Fibroblast of gingiva (primary cell): ENCODE data around the gene PRR5L.
A peak's percentile ranks its signal among the peaks of the same experiment; 100 is the strongest.
"Not testable (repeated sequence)": the region's sequence is repeated elsewhere in the genome, so short reads cannot be mapped to it uniquely, and the experiment has no call there.

ENCODE experiments used
- DNase-seq: peaks from one replicate; pipeline ENCODE4 v3.0.0-alpha.2; 2011; ENCODE audit warnings: low read depth

PRR5L gene

GRCh38 chr11:36500315-36500721 lies 204.2 kb downstream of the PRR5L start:
- peak; percentile 64 for DNase-seq

GRCh38 chr11:36501236-36501635 lies 205.1 kb downstream of the PRR5L start:
- DNase-seq: no peak

DNA sequence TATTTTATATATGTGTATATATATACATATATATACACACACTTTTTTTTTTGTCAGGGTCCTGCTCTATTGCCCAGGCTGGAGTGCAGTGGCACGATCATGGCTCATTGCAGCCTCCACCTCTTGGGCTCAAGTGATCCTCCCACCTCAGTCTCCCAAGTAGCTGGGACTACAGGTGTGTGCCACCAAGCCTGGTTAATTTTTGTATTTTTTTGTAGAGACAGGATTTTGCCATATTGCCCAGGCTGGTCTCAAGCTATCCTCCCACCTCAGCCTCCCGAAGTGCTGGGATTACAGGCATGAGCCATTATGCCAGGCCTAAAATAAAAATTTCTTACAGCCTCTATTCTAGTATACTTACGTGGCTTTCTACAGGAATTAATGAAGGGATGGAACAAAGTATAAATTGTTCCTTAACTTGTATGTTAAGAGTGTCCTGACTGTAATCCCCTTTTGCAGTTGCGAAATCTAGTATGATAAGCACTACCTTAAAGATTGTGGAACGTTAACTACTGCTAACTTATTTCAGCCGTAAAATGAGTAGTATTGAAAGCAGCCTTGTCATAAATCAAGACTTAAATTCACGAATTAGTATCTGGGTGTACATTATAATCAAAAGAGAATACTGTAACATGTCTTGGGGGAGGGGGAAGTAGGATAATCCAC lies 211.9 kb downstream of the PRR5L start:
- no peak for DNase-seq

- no peak for DNase-seq
These were observed 212.7 kb downstream of the PRR5L start for GRCh38 chr11:36508743-36509142.

GRCh38 chr11:36509201-36509639 lies 213.1 kb downstream of the PRR5L start:
- DNase-seq: no peak

GRCh38 chr11:36509694-36510593 lies 213.9 kb downstream of the PRR5L start, which contains the start of gene TRAF6:
Gene TRAF6 (minus strand): TSS chr11:36510272. CDS start chr11:36501515, 8,757 bp downstream.
- DNase-seq: peak; percentile 81

- DNase-seq: no peak
These were observed 214.5 kb downstream of the PRR5L start for GRCh38 chr11:36510594-36510942.

DNA sequence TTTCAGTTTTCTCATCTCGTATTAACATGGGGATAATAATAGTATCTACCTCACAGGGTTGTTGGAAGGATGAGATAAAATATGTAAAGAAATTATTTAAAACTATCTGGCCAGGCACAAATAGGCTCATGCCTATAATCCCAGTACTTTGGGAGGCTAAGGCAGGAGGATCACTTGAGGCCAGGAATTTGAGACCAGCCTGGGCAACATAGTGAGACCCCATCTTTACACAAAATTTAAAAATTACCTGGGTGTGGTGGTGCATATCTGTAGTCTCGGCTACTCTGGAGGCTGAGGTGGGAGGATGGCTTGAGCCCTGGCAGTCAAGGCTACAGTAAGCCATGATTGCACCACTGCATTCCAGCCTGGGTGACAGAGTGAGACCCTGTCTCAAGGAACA lies 215.0 kb downstream of the PRR5L start:
- DNase-seq: not testable (repeated sequence)

DNA sequence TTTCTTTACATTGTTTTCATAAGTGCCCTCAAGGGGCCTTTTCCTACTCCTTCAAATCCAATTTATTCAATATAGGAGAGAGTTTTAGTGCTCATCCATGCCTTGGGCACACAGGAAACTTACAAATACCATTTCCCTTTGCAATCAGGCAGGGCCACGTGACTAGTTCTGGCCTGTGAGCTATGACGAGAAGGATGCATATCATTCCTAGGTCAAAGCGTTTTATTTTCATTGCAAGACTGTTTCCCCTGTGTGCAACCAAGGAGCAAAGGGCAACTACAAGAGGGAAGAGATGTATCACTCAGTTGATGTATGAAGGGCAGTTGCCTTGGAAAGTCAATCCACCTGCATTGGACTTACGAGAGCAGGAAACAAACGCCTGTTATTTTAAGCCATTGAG lies 215.9 kb downstream of the PRR5L start:
- DNase-seq: no peak

GRCh38 chr11:36513965-36514364 lies 217.9 kb downstream of the PRR5L start:
- no peak for DNase-seq
